Measurements from ENCODE around the gene DNAH14. TPM values are rescaled to one million over a fixed set of nuclear protein-coding genes. Genes with fewer than 3 reads are reported as not detected.

The DNAH14 gene
- total RNA-seq, 4 donors from 2014 or later, result 4.1 to 84.0 (median 11.4) TPM

DNA sequence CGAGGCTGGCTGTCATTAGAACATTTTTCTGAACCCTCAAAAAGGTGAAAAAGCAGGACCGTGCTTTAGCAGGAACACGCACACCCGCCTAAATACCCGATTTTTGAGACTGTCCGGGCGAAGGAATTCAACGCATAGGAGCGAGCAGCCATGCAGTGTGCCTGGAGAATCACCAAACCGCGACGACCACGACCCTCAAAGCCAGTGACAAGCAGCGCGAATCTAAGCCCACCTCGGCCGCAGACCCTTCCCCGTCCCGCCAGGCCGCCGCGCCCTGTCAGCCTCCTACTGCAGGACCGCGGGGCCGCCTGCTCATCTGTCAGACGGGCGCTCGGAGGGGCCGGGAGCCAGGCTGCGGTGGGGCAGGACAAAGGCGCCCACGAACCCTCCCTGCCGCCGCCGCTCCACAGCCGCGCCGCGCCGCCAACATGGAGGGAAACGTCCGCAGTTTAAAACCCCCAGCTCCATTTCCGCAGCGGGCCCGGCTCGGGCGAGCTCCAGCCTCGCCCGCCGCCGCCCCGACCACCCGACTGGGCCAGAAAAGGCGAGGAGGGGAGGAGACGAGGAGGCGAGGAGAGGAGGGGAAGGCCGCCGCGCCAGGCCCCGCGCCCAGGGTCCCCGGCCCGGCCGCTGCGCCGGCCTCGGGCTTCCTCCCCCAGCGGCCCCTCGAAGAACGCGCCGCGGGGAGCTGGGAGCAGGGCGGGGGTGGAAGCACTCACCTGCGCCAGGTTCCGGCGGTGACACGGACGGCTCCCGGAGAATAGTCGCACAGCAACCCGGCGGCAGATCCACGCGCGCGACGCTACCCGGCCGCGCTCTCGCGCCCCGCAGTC, 498.0 kb downstream of the DNAH14 start, which contains the start of gene LBR:
Gene LBR, minus strand, starts transcription at position 804 of the 833 bp plus-strand sequence. CDS start 3,963 bp downstream, outside the sequence.
- Histone ChIP-seq H3K36me3 (no peaks in the 10 kb centered on the region), H3K4me3 (peak within 1 kb of the TSS; percentile 84 to 96 (median 94)), H3K9me3 (no peaks in the 10 kb centered on the region), H3K4me1 (peaks cover 28 to 49% (median 45%) of the 10 kb centered on the region in 4 donors), H3K27me3 (no peaks in the 10 kb centered on the region), H3K27ac (peak within 1 kb of the TSS; percentile 94 to 99 (median 98))
- intact Hi-C loops (cut with DNase I; ENCODE audit: low total_unique reads) (no loop called here), in situ Hi-C loops (cut with MboI; ENCODE audit: low pct_ligation_motif_present in 1 of 4, low pct_unique_long_range_greater_than_20kb in 1 of 4, low sequenced_read_pairs in 3 of 4) (no loop called here)
- 0% methylated on average over 78 of the region's 94 CpGs; no CpG with 5 or more reads in 1 of the 2 donors for WGBS, 2 donors (ENCODE audit: low coverage in 1 of 2)
- TF ChIP-seq EP300 (IDR thresholded peaks at IDR 0.05; ENCODE audit: low read depth) (no peak), POLR2A (IDR thresholded peaks at IDR 0.05) (no peak), POLR2AphosphoS5 (IDR thresholded peaks at IDR 0.05) (peak in 2 of 3 donors; percentile 75 to 87)
- TF ChIP-seq, protein P1, sequence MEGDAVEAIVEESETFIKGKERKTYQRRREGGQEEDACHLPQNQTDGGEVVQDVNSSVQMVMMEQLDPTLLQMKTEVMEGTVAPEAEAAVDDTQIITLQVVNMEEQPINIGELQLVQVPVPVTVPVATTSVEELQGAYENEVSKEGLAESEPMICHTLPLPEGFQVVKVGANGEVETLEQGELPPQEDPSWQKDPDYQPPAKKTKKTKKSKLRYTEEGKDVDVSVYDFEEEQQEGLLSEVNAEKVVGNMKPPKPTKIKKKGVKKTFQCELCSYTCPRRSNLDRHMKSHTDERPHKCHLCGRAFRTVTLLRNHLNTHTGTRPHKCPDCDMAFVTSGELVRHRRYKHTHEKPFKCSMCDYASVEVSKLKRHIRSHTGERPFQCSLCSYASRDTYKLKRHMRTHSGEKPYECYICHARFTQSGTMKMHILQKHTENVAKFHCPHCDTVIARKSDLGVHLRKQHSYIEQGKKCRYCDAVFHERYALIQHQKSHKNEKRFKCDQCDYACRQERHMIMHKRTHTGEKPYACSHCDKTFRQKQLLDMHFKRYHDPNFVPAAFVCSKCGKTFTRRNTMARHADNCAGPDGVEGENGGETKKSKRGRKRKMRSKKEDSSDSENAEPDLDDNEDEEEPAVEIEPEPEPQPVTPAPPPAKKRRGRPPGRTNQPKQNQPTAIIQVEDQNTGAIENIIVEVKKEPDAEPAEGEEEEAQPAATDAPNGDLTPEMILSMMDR (IDR thresholded peaks at IDR 0.05), result peak in 1 of 5 experiments; percentile 22
- DNase-seq, result peak; percentile 41

- 1% methylated on average over 48 of the region's 81 CpGs; no CpG with 5 or more reads in 1 of the 2 donors for WGBS, 2 donors (ENCODE audit: low coverage in 1 of 2)
- TF ChIP-seq EP300 (IDR thresholded peaks at IDR 0.05; ENCODE audit: low read depth) (no peak), POLR2A (IDR thresholded peaks at IDR 0.05) (peak; percentile 90), POLR2AphosphoS5 (IDR thresholded peaks at IDR 0.05) (peak; percentile 75 to 89 (median 88))
- TF ChIP-seq, protein P1 (IDR thresholded peaks at IDR 0.05), result no peak
- in situ Hi-C loops (cut with MboI; ENCODE audit: low pct_ligation_motif_present in 1 of 4, low pct_unique_long_range_greater_than_20kb in 1 of 4, low sequenced_read_pairs in 3 of 4), result no loop called here
- Histone ChIP-seq H3K4me1 (peaks cover 25 to 40% (median 37%) of the 10 kb centered on the region in 4 donors), H3K27me3 (no peaks in the 10 kb centered on the region), H3K4me3 (peak overlapping the region; percentile 32 to 95 (median 89)), H3K36me3 (no peaks in the 10 kb centered on the region), H3K27ac (peak overlapping the region; percentile 94 to 99 (median 98)), H3K9me3 (no peaks in the 10 kb centered on the region)
- intact Hi-C loops (cut with DNase I; ENCODE audit: low total_unique reads), result no loop called here
- peak; percentile 95 for DNase-seq
These were observed 498.8 kb downstream of the DNAH14 start for GRCh38 chr1:225428068-225428880.

GRCh38 chr1:225428881-225429455, 499.5 kb downstream of the DNAH14 start:
- peaks cover 18 to 33% (median 30%) of the 10 kb centered on the region in 4 donors for H3K4me1 ChIP-seq
- 18 to 19% methylated on average over 7 of the region's 7 CpGs for WGBS, 2 donors (ENCODE audit: low coverage in 1 of 2)
- intact Hi-C loops (cut with DNase I; ENCODE audit: low total_unique reads) (no loop called here), in situ Hi-C loops (cut with MboI; ENCODE audit: low pct_ligation_motif_present in 1 of 4, low pct_unique_long_range_greater_than_20kb in 1 of 4, low sequenced_read_pairs in 3 of 4) (no loop called here)
- no peaks in the 10 kb centered on the region for H3K9me3 ChIP-seq
- no peak for TF ChIP-seq EP300 (IDR thresholded peaks at IDR 0.05; ENCODE audit: low read depth)
- no peak for TF ChIP-seq POLR2AphosphoS5 (IDR thresholded peaks at IDR 0.05)
- TF ChIP-seq, protein P1 (IDR thresholded peaks at IDR 0.05), result no peak
- no peak for TF ChIP-seq POLR2A (IDR thresholded peaks at IDR 0.05)
- no peaks in the 10 kb centered on the region for H3K27me3 ChIP-seq
- no peaks in the 10 kb centered on the region for H3K36me3 ChIP-seq
- H3K4me3 ChIP-seq, result peak overlapping the region; percentile 32 to 95 (median 89)
- peak overlapping the region; percentile 94 to 99 (median 98) for H3K27ac ChIP-seq
- DNase-seq, result no peak
